Islet of Langerhans (tissue), 1 donor: ENCODE measurements around the gene GEN1.
A peak's percentile ranks its signal among the peaks of the same experiment; 100 is the strongest.

Source experiments
- FAIRE-seq: peaks from one replicate; lab custom pipeline; 2011; peaks lifted over from hg19 to GRCh38; lab: Jason Lieb, UNC

The GEN1 gene

DNA sequence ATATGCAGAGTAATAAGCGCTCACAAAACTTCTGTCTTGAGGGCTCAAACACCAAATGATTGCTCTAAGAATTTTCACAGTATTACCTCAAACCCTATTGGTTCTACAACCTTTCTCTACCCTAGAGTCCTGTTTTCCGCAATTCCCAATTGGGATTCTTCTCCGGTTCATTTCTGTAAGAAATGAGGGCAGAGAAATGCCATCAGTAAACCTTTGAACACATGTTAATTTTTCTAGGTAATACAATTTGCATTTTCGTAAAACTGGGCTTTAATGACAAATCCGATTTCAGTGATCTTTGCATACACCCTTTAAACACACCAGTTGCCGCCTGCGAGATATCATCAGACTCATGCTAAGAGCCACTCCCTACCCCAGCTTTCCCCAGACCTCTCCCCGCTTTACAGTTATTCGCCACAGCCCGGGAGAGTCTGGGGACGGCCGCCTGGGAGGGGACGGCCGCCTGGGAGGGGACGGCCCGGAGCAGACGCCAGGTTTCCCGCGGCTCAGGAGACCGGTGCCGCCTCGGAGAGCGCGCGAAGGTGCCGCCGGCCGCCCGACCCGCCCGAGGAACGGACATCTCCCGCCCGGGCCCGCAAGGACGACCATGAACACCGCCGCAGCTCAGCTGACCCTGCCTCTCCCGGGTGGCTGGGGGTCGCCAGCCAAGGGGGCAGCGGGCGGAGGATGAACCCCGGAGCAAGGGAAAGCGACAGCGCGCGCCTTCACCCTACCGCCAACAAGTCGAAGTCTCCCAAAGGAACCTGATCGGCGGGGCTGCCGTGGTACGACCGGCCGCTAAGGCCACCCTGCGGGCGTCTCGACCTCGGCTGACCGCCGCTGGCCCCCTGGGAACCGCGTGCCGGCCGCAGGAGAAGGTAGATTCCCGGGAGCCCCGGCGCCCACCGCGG is 791 bp upstream of the GEN1 start:
- no peak for FAIRE-seq

DNA sequence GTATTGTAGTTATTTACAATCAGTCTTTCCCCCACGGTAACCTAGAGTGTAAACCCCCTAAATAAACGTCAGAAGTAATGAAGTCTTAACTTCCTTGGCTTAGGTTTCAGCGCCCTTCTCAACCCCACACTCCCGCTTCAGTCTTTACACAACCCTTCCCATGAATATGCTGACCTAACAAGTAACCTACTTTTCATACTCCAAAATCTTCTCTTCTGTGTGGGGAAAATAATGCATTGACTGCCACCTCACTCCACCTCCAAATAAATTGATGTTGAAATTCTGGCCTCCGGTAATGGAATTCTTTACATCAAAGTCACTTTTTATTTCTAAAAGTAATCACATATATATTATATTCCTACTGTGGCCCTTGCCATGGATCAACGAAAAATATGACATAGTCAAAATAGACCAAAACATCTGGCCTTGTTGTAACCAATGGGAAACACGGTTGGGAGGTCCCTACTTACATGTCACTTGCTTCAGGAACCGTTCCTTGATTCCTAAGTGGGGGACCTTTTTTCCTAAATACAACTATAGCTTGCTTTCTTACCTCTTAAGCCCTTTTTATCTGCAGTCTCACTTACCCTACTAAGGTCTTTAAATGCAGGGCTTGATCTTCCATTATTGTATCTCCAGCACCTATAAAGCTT is 961 bp downstream of the GEN1 start:
- FAIRE-seq: no peak

DNA sequence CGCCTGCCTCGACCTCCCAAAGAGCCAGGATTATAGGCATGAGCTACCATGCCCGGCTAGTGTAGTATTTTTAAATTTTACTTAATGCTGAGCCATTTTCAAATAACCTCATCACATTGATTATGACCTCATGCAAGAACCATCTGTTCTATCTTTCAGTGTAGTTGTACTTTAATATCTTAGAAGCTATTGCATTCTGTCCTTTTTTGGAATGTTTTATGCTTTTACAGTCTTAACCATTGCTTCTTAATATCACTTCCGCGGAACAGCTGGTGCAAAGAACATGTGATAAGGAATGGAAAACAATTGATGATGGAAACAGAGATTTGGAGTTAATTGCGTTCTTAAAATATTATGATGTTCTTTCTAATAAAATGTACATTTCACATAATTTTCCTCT is 2.7 kb downstream of the GEN1 start:
- no peak for FAIRE-seq

DNA sequence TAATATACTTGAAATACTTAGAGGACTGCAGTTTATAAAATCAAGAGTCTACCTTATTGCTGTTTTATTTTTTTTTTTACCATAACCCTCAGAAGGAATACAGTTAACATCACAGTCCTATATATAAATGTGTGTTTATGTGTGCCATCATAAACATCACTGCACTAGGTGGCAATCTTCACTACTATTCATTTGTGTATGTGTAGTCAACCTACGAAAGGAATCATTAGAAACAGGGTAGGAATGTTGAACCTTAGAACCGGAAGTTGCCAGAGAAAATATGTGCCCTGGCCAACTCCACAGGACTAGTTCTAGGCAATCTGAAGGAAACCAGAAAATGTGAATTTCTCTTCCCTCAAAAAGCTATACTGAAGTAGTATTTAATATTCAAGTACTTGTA is 3.4 kb downstream of the GEN1 start:
- peak; percentile 13 for FAIRE-seq

DNA sequence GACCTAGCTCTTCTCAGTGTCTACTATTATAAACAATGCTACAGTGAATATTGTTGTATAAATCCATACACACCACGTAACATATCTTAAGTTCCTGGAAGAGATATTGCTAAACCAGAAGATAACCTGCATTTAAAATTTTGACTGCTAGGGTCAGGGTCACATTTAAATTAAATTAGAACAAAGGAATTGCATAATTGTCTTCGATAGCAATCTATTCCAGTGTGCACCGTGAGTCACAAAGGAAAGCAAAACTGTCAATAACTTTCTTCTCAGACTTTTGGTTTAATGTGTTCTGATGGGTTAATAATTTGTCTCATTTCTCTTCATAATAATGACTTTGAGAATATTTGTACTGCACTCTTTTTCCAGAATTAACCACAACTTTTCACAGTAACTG is 4.2 kb downstream of the GEN1 start:
- FAIRE-seq: no peak

DNA sequence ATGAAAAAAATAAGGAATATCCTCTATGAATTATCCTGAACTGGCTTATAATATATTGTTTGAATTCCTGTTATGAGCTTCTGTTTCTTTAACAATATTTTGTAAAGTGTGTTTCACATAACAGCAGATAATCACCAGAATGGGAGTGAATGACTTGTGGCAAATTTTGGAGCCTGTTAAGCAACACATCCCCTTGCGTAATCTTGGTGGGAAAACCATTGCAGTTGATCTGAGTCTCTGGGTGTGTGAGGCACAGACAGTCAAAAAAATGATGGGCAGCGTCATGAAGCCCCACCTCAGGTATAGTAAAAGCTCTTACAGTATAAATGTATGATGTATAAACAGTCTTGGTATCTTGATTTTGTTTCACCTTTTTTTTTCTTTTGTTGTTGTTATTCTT is 5.9 kb downstream of the GEN1 start:
- no peak for FAIRE-seq

DNA sequence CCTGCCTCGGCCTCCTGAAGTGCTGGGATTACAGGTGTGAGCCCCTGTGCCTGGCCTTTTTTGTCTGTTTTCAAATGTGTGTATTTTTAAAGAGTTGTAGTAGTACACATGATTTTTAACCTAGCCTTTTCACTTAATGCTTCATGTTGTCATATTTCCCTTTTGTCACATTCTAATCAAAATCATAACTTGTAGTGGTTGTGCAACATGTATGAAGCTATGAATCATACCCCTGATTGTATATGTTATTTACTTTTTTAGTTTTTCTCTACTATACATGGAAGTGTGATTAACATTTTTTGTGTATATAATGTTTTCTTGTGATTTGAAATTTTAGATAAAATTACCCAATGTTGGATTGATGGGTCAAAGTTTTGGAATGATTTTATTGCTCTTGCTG is 8.5 kb downstream of the GEN1 start:
- no peak for FAIRE-seq

DNA sequence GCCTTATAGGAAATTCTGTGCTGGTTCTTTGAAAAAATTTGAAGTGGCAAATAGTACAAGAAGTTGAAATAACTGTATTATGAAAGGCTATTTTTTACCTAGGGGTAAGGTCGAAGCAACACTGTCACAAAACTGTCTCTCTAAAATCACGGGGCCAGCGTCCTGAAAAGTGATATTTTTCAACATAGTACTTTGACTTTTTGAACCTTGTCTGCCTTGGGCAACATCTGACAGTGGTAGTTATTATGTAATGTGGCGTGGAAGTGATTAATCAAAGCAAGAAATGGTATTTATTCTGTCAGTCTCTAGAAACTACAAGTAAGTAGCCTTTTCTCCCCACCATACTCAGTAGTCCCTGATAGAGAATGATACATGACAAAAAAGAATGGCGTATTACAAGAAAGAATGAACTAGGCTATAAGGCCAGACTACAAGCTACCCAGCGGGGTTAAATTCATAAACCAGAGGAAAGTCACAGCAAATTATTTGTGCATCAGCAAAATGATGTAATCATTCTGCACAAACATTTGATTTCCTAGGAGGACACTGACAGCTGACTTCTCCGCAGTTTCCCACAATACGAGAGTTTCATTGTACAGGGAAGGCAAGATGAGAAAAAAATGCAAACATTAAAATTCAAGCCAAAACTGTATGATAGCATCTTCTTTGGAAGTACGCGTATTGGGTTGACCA is 9.8 kb downstream of the GEN1 start:
- no peak for FAIRE-seq

DNA sequence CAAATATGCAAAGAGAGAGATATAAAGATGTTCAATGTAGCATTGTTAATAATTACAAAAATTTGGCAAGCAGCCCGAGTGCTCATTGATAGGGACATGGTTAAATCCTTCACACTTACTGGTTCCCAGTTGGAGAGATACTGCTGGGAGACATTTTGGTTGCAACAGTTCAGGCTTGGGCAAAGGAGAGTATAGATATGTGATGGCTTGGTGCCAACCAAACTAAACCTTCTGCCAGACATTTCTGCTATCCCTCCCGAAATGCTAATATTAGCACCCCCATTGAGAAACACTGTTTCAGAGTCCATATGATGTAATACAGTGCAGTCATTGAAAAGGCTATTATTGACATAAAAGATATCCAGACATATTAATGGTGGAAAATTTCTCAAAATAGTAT is 11.5 kb downstream of the GEN1 start:
- FAIRE-seq: no peak

DNA sequence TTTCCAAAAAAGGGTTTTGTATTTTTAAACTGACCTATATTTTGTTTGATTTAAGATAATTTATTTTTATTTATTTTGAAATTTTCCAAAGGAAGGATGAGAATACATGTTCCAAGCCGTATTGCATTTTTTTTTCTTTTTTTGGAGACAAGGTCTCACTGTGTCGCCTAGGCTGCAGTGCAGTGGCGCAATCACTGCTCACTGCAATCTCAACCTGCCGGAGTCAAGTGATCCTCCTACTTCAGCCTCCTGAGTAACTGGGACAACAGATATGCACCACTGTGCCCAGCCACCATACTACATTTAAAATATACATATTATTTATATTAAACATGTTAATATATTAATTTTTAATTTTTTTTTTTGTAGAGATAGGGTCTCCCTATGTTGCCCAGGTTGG is 15.0 kb downstream of the GEN1 start:
- no peak for FAIRE-seq

DNA sequence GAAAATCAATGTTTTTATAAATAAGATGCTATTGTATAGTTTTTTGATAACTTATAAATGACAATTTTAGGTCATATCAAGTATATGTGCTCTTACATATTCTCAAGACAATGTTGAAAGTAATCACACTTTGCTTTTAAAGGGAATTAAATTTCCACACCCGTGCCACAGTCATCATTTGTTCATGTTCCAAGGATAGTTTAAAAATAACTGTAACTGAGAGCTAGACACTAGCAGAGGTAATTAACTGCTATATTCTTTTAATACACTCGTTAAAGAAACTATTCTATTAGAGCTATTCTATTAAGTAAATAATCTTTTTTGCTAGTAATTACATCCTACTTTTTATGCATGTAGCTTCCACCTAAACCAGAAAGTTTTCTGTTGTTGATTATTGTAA is 18.0 kb downstream of the GEN1 start:
- no peak for FAIRE-seq

DNA sequence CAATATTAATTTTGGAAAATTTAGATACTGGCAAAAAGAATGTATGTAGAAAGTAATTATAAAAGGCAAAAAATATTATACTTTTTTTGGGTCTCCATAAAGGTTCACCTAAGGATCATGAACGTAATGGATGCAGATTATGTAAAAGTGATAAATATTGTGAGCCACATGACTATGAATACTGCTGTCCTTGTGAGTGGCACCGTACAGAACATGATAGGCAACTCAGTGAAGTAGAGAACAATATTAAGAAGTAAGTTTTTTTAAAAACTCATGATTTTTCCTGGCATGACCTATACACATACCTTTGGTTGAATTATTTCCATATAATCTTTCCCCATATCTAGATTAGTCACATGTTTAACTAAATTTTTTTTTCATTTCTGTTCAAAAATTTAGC is 18.6 kb downstream of the GEN1 start:
- no peak for FAIRE-seq

DNA sequence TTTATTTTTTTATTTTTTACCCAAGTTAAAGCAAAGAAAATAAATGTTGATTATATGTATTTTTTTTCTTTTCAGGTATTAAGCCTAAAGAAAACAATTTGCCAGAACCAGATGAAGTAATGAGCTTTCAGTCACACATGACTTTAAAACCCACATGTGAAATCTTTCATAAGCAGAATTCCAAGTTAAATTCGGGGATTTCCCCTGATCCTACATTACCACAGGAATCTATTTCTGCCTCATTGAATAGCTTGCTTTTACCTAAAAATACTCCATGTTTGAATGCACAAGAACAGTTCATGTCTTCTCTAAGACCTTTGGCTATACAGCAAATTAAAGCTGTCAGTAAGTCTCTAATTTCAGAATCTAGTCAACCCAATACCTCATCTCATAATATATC is 26.6 kb downstream of the GEN1 start:
- FAIRE-seq: no peak

DNA sequence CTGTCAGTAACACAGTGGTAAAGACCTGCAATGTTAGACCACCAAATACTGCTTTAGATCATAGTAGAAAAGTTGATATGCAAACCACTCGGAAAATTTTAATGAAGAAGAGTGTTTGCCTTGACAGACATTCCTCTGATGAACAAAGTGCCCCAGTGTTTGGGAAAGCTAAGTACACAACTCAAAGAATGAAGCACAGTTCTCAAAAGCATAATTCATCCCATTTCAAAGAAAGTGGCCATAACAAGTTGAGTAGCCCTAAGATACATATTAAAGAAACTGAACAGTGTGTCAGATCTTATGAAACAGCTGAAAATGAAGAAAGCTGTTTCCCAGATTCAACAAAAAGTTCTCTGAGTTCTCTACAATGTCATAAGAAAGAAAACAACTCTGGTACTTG is 27.5 kb downstream of the GEN1 start:
- no peak for FAIRE-seq

DNA sequence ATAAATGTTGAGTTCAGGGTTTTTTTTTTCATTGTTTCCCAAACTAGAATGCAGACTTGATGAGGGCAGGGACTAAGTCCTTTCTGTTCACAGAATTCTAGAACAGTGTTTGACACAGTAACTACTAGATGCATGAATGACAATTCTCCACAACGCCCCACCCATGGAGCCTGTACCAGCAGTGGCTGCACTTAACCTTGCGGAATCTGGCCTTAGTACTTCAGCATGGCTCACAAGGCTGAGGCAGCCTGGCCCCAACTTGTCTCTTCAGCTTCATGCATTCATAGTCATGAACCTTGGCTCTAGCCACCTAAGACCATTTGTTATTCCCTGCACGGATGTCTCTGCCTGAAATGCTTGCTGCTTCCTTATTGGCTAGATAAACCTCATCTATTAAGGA is 32.8 kb downstream of the GEN1 start:
- FAIRE-seq: no peak

DNA sequence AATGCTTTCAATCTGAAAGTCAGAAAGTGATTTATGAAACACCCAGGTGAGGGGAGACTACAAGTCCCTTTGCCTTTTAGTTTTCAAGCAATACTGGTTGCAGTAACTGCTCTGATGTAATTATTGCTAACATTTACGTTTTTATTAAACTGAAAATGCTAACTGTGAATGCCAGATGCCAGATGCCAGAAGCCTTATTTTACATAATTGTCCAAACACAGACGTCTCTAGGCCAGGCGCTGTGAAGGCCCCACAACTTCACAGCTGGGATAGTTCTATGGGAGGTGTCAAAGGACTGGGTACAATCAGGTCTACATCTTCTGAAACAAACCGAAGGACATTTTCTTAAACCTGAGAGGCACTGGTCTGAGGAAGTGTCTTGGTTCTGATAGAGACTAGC is 34.8 kb downstream of the GEN1 start:
- no peak for FAIRE-seq

DNA sequence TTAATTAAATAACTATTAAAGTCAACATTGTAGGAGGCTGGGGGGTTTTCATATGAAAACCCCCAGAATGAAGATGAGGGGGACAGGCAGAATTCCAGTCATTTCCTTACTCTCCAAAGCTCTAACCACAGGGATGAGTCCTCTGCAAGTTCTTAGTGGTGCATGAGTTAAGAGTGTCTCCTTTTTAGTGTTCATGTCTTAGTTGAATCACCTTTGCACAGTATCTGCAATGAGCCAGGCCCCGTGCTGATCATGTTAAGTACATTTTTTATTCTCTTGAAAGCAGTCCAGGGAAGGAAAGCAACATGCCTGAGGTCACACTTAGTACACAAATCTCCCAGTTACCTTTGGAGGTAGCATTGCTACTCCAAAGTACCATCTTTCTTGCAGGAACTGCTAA is 36.6 kb downstream of the GEN1 start:
- no peak for FAIRE-seq

DNA sequence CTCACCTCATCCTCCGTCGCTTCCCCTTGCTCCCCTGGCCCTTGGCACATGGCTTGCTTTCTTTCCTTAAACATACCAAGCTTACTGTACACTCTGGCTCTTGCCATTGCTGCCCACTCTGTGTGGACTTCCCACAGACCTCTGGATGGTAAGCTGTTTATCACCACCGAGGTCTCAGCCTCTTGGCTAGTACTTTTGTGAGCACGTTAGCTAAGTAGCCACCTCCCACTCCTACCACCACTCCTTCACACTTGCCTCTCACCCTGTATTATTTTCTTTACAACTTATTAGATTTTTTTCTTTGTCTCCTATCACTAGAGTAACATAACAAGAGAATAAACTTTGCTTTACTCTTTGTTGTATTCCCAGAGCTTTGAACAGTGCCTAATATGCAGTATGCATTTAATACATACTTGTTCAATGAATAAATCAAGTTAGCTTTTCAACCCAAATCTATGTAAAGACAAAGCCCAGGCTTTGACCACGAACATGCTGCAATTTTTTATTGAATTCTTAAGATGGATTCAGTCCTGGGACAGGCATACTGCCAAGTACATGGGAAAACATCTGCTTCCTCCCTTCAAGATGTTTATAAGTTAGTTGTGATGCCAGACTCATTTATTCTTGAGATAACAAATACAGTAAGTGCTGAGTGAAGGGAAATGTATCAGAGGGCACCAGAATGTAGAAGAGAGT is 37.3 kb downstream of the GEN1 start:
- no peak for FAIRE-seq

DNA sequence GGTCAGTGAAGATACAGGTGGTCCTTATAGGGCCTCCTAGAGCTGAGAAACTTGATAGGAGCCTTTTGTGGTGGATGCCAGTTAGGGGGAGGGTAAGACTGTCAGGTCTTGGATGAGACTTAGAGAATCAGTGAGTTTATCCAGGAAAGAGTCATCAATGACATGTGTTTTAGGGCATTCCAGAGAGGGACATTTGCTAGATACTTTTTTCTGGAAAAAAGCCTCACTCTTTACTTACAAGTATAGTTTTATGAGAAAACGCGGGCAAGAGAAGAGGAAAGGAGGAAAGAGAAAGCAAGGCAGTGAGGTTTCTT is 37.8 kb downstream of the GEN1 start:
- no peak for FAIRE-seq

DNA sequence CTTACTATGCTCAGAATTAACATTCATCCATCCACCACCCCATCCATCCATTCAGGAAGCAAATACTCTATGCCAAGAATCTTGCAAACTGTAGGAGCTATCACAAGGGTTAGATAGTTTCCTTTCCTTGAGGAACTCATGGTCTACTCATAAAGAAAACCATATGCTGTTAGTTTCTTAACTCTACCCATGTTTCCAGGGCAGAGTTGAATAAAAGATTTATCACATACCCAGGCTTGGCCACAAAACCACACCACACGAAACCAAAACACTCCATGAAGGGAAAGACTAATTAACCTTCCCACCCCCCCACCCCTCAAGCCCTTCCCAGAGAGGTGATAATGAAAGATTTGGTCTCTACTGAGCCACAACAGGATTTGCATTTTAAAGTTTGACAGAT is 38.6 kb downstream of the GEN1 start:
- FAIRE-seq: no peak

DNA sequence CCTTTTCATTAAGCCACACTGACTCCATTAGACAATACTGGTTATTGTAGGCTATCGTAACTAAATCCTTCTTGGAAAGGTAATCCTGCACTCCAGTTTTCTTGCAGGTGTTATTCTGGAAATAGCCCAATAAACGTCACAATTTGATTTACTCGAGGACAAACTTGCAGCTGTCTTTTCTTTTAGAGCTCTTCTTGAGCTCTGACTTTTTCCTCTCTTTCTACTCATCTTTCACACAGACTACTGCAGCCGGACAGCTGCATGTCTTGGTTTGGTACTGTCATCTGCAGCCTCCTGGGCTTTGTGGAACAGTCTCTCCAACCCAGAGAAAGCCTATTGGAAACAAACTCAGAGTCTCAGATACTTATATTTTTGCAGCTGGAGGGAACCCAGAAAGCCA is 39.4 kb downstream of the GEN1 start:
- no peak for FAIRE-seq

DNA sequence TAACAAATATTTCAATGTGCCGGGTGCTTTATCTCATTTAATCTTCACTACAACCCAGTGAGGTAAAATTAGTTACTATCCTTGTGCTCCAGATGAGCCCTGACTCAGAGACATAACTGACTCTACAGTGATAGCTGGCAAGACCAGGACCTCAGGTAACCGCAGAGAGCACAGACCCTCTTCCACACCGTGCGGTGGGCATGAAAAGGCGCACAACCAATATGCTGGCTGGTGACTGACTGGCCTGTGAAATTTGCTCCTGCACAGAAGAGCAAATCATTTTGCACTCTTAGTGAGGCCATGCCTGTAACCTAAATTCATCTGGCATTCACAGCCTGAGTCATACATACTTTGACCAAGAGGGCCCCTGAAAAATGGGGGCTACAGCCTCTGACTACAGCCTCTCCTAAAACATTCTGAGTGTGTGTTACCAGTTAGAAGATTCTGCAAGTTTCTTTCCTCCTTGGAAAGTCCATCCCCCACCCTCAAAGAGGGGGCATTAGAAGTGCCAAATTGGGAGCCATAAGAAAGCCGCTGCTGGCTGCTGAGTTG is 39.9 kb downstream of the GEN1 start:
- FAIRE-seq: no peak

DNA sequence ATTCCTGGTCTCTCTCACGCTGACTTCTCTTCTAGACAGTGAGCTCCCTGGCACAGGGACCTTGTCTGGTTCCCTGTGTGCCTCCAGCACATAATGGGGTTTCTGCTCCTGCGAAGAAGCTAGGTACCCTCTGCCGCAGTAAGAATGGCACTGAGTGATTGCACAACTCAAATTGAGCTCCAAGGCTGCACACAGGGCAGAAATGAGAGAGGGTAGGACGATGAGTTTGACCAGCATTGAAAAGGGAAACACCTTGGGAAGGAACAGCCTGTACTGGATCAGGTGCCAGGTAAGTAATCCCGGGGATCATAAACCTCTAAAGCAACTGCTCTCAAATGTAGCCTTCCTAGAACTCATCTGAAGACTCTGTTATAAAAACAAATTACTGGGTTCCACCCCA is 41.4 kb downstream of the GEN1 start:
- FAIRE-seq: no peak
